SK-N-SH treated with all-trans-retinoic acid at 6 μM for 48 hours (cell line): ENCODE results near the gene CCNJL.

Experiments
- BACH2 ChIP-seq: fragments of 250-450 bp; sonication (Bioruptor Pico); IDR thresholded peaks from 2 replicates; pipeline ENCODE4 v1.9.0; 2021; ENCODE audit warnings: mild to moderate bottlenecking, borderline replicate concordance
- CREB5 ChIP-seq: fragments of 250-450 bp; sonication (Bioruptor Pico); IDR thresholded peaks from 2 replicates; pipeline ENCODE4 v1.5.1; 2020; ENCODE audit warnings: low read depth, mild to moderate bottlenecking, moderate library complexity
- CSDC2 ChIP-seq: fragments of 250-450 bp; sonication (Bioruptor Pico); IDR thresholded peaks from 2 replicates; pipeline ENCODE4 v1.5.0; 2020; ENCODE audit warnings: mild to moderate bottlenecking, moderate library complexity
- ESRRG ChIP-seq: fragments of 250-450 bp; sonication (Bioruptor Pico); IDR thresholded peaks from 2 replicates; pipeline ENCODE4 v1.6.1; 2021; ENCODE audit warnings: mild to moderate bottlenecking
- GLIS3 ChIP-seq: fragments of 250-450 bp; sonication (Bioruptor Pico); IDR thresholded peaks from 2 replicates; pipeline ENCODE4 v1.5.0; 2020; ENCODE audit warnings: mild to moderate bottlenecking, moderate library complexity
- PATZ1 ChIP-seq: fragments of 250-450 bp; sonication (Bioruptor Pico); IDR thresholded peaks from 2 replicates; pipeline ENCODE4 v1.8.0; 2020; ENCODE audit warnings: mild to moderate bottlenecking, moderate library complexity, borderline replicate concordance
- RARB ChIP-seq: fragments of 250-450 bp; sonication (Bioruptor Pico); IDR thresholded peaks from 2 replicates; pipeline ENCODE4 v1.8.0; 2021; ENCODE audit warnings: mild to moderate bottlenecking, moderate library complexity
- TOX ChIP-seq: fragments of 250-450 bp; sonication (Bioruptor Pico); IDR thresholded peaks from 2 replicates; pipeline ENCODE4 v1.8.0; 2021; ENCODE audit warnings: mild to moderate bottlenecking, moderate library complexity, borderline replicate concordance
- ZFP3 ChIP-seq: fragments of 250-450 bp; sonication (Bioruptor Pico); IDR thresholded peaks from 2 replicates; pipeline ENCODE4 v1.5.0; 2020; ENCODE audit warnings: mild to moderate bottlenecking, moderate library complexity
- ZFP30 ChIP-seq: fragments of 450-650 bp; formaldehyde crosslinking; IDR thresholded peaks from 2 replicates; pipeline ENCODE4 v1.5.0; 2022; ENCODE audit warnings: mild to moderate bottlenecking, moderate library complexity
- ZNF8 ChIP-seq: fragments of 450-650 bp; formaldehyde crosslinking; IDR thresholded peaks from 2 replicates; pipeline ENCODE4 v1.5.0; 2020; ENCODE audit warnings: mild to moderate bottlenecking, moderate library complexity

- TF ChIP-seq RARB (CRISPR knock-in tag) = no peak
- TF ChIP-seq TOX (CRISPR knock-in tag) = no peak
- TF ChIP-seq CREB5 (CRISPR knock-in tag) = no peak
- TF ChIP-seq ZFP30 = no peak
- no peak for TF ChIP-seq PATZ1
- no peak for TF ChIP-seq CSDC2 (CRISPR knock-in tag)
- TF ChIP-seq ZFP3 (CRISPR knock-in tag) = no peak
- TF ChIP-seq ZNF8 = no peak
- no peak for TF ChIP-seq BACH2 (CRISPR knock-in tag)
- no peak for TF ChIP-seq ESRRG (CRISPR knock-in tag)
- no peak for TF ChIP-seq GLIS3 (CRISPR knock-in tag)
Measured at GRCh38 chr5:160318409-160318808, 6.0 kb upstream of the CCNJL start.
